B cell (primary cell): Measurements from ENCODE around the gene ATP6V1B1. TPM values are rescaled to one million over a fixed set of nuclear protein-coding genes. Genes with fewer than 3 reads are reported as not detected.

Experiments used
- ATAC-seq: fragments of 200-7000 bp; cut with Tn5 transposase; one replicate; pipeline ENCODE4 v1.10.0; 2021; ENCODE audit warnings: low read depth, mild to moderate bottlenecking, moderate number of reproducible peaks, moderate library complexity
- CTCF ChIA-PET: fragments of 350-600 bp; sonication (Branson Sonifier 250); formaldehyde crosslinking; loops from one replicate; lab custom pipeline; 2021; ENCODE audit warnings: antibody characterized with exemption, inconsistent platforms; lab: Charles Lee
- POLR2A ChIA-PET: fragments of 350-600 bp; sonication (Branson Sonifier 250); formaldehyde crosslinking; loops from one replicate; lab custom pipeline; 2021; ENCODE audit warnings: antibody characterized with exemption; lab: Charles Lee
- DNase-seq: peaks from one replicate; pipeline ENCODE4 v3.0.0; 2013
- H2AFZ ChIP-seq: 2 replicates; pipeline ENCODE4 v1.6.1; 2012; ENCODE audit warnings: mild to moderate bottlenecking, low read depth, low read length; ENCODE audit not compliant: insufficient read depth, poor library complexity, severe bottlenecking
- H3K27ac ChIP-seq, 2 donors: 1 replicate in 1 of 2; 2 replicates in 1 of 2; pipeline ENCODE4 v1.5.1; 2012 to 2013; ENCODE audit warnings: low read length in 2 of 2, mild to moderate bottlenecking in 2 of 2, moderate library complexity in 1 of 2
- H3K27me3 ChIP-seq, 4 experiments: fragments of 200-600 bp in 1 of 4; sonication (generic) in 1 of 4; replicated peaks in 1 of 4; 1 replicate in 2 of 4; 2 replicates in 2 of 4; pipeline versions ENCODE4 v1.6.1 to v1.7.0; 2013 to 2016; ENCODE audit warnings: low read length in 3 of 4, mild to moderate bottlenecking in 2 of 4, mixed read lengths in 1 of 4, moderate library complexity in 1 of 4; ENCODE audit not compliant: insufficient read depth in 4 of 4, control insufficient read depth in 3 of 4; ENCODE audit errors: control extremely low read depth in 1 of 4
- H3K36me3 ChIP-seq, 2 experiments: replicated peaks in 1 of 2; 1 replicate in 1 of 2; 2 replicates in 1 of 2; pipeline versions ENCODE4 v1.6.1 to v1.7.1; 2013; ENCODE audit warnings: low read length in 1 of 2; ENCODE audit not compliant: insufficient read depth in 2 of 2, control insufficient read depth in 1 of 2; ENCODE audit errors: control extremely low read depth in 1 of 2, extremely low read depth in 1 of 2
- H3K4me1 ChIP-seq, 2 donors: fragments of 200-600 bp in 1 of 2; sonication (generic) in 1 of 2; 1 replicate in 1 of 2; 2 replicates in 1 of 2; pipeline versions ENCODE4 v1.5.1 to v1.6.1; 2013 to 2017; ENCODE audit warnings: low read length in 2 of 2; ENCODE audit not compliant: control insufficient read depth in 2 of 2, insufficient read depth in 2 of 2
- H3K4me2 ChIP-seq: replicated peaks from 2 replicates; pipeline ENCODE3; 2012; ENCODE audit warnings: mild to moderate bottlenecking, low read depth, low read length; ENCODE audit not compliant: poor library complexity, severe bottlenecking
- H3K4me3 ChIP-seq, 5 experiments: fragments of 200-600 bp in 1 of 5; sonication (generic) in 1 of 5; 1 replicate in 3 of 5; 2 replicates in 2 of 5; pipeline versions ENCODE4 v1.5.1 to v1.7.0; 2011 to 2016; ENCODE audit warnings: low read length in 4 of 5, mild to moderate bottlenecking in 4 of 5, low read depth in 2 of 5, control low read depth in 1 of 5, moderate library complexity in 1 of 5; ENCODE audit not compliant: insufficient read depth in 1 of 5; ENCODE audit errors: control extremely low read depth in 1 of 5, extremely low read depth in 1 of 5
- H3K79me2 ChIP-seq: fragments of 200-600 bp; sonication (generic); one replicate; pipeline ENCODE4 v1.6.0; 2016; ENCODE audit warnings: low read length; ENCODE audit not compliant: control insufficient read depth, insufficient read depth
- H3K9ac ChIP-seq: fragments of 200-600 bp; sonication (generic); 2 replicates; pipeline ENCODE4 v1.6.1; 2017; ENCODE audit warnings: mild to moderate bottlenecking, low read length, moderate library complexity
- H3K9me3 ChIP-seq, 3 donors: one replicate each; pipeline versions ENCODE4 v1.6.1 to v1.7.1; 2013; ENCODE audit warnings: low read length in 2 of 3; ENCODE audit not compliant: control insufficient read depth in 2 of 3, insufficient read depth in 1 of 3; ENCODE audit errors: control extremely low read depth in 1 of 3
- H4K20me1 ChIP-seq: 2 replicates; pipeline ENCODE4 v1.6.0; 2012; ENCODE audit warnings: mild to moderate bottlenecking, low read length; ENCODE audit not compliant: insufficient read depth, control insufficient read depth, poor library complexity, severe bottlenecking
- H3K27ac Mint-ChIP-seq: one replicate; pipeline ENCODE4 v1.8.0; 2021; ENCODE audit warnings: mixed read lengths
- H3K27me3 Mint-ChIP-seq: one replicate; pipeline ENCODE4 v1.8.0; 2021; ENCODE audit warnings: mixed read lengths
- H3K4me1 Mint-ChIP-seq: one replicate; pipeline ENCODE4 v1.8.0; 2021; ENCODE audit warnings: mixed read lengths
- H3K4me3 Mint-ChIP-seq: one replicate; pipeline ENCODE4 v1.8.0; 2021; ENCODE audit warnings: mixed read lengths
- H3K9me3 Mint-ChIP-seq: one replicate; pipeline ENCODE4 v1.8.0; 2022; ENCODE audit warnings: mixed read lengths; ENCODE audit not compliant: insufficient read depth
- CTCF ChIP-seq: fragments of 200-600 bp; IDR thresholded peaks from one replicate; pipeline ENCODE4 v1.8.0; 2022; ENCODE audit warnings: antibody characterized with exemption, mild to moderate bottlenecking
- EZH2 ChIP-seq: IDR thresholded peaks from 2 replicates; pipeline ENCODE4 v1.6.1; 2012; ENCODE audit warnings: borderline replicate concordance, low read depth, mild to moderate bottlenecking, moderate library complexity, low read length; ENCODE audit not compliant: insufficient read depth, poor library complexity, severe bottlenecking
- WGBS: methylation state at CpG from one replicate; pipeline ENCODE4 v1.1.5; 2013; ENCODE audit warnings: missing lambda C conversion rate; ENCODE audit not compliant: insufficient coverage; 5-methylcytosine and 5-hydroxymethylcytosine counted together
- intact Hi-C: fragments of 100-400 bp; cut with micrococcal nuclease; formaldehyde crosslinking; loops from one replicate; pipeline ENCODE4 v1.10.0; 2022
- polyA plus RNA-seq: library from polyadenylated mRNA; depleted of rRNA; stranded (reverse); fragments of >200 nt; gene quantifications from 2 replicates; pipeline ENCODE4 v1.2.3, GENCODE V29; 2012
- total RNA-seq, 2 donors: library from RNA; stranded (reverse); fragments of 120-200 nt in 1 of 2; gene quantifications; 1 replicate in 1 of 2; 2 replicates in 1 of 2; pipeline versions ENCODE4 v1.2.3 to v1.2.4, GENCODE V29; 2013 to 2022

The ATP6V1B1 gene
- total and polyA plus RNA-seq, 2 donors (not counting 1 experiment from before 2014, with no cell fraction given), result not detected

DNA sequence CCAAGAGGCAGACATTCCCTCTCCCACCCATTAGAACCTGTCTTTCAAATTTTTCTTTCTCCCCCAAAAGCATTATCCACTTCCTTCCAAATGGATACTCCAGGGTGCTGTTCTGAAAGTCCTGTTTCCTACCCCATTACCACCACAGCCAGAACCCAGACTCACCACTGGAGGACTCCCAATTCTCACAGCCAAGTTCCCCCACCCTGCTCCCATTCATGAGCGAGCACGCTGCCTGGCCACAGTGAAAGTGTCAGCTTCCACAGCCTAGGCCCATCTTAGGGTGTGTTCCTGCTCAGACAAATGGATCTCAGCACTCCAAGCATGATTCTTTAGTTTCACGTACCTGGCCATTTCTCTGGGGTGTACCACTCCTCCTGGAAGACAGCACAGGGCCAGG lies 38.9 kb downstream of the ATP6V1B1 start:
- no peaks in the 10 kb centered on the region for H3K27me3 ChIP-seq
- H3K79me2 ChIP-seq, result no peaks in the 10 kb centered on the region
- CTCF ChIA-PET, result interaction anchor here (1.4 to 3.8 kb wide), 3 partner anchors 9 to 27 kb away, joined by 4 to 16 read pairs (median 6); no protein-coding TSS in a partner anchor
- no peak overlapping the region for H3K4me2 ChIP-seq
- POLR2A ChIA-PET, result no interaction called here
- ATAC-seq, result no peak
- no peaks in the 10 kb centered on the region for H3K9me3 ChIP-seq
- H3K4me1 ChIP-seq, result peaks cover 16 to 22% of the 10 kb centered on the region in 2 donors
- Mint-ChIP-seq H3K4me1 (peaks cover 22% of the 10 kb centered on the region), H3K9me3 (no peaks in the 10 kb centered on the region), H3K27ac (no peak overlapping the region), H3K4me3 (no peak overlapping the region), H3K27me3 (peaks cover 31% of the 10 kb centered on the region)
- no peaks in the 10 kb centered on the region for H4K20me1 ChIP-seq
- no peak for TF ChIP-seq CTCF
- no peak for TF ChIP-seq EZH2
- H3K27ac ChIP-seq, result no peak overlapping the region
- intact Hi-C loops, result no loop called here
- no peak overlapping the region for H3K9ac ChIP-seq
- no peak overlapping the region for H3K4me3 ChIP-seq
- no peaks in the 10 kb centered on the region for H3K36me3 ChIP-seq
- H2AFZ ChIP-seq, result no peak overlapping the region
- 91% methylated on average over 3 of the region's 3 CpGs for WGBS
- DNase-seq, result no peak

DNA sequence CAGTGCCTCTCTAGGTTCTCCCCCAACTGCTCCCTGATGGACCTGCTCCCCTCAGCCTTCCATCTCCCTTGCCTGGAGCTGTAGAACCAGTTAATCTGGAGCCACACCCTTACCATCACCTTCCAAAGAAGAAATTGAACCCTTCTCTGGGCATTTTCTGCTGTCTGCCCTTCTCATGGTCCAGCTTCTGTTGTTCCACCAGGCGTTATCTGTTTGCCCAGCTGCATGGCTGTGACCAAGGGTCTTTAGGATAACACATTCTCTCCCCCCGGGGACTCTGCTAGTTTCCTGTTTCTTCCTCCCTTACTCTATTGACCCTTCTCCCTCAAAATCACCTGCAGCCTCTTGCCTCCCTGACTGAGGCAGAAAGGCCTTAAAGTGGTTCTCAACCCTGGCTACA lies 39.5 kb downstream of the ATP6V1B1 start:
- DNase-seq (no peak), ATAC-seq (no peak)
- no peaks in the 10 kb centered on the region for H3K79me2 ChIP-seq
- CTCF ChIA-PET, result interaction anchor here (1.4 to 3.8 kb wide), 3 partner anchors 10 to 27 kb away, joined by 4 to 16 read pairs (median 6); no protein-coding TSS in a partner anchor
- no peaks in the 10 kb centered on the region for H3K27me3 ChIP-seq
- peaks cover 27% of the 10 kb centered on the region for H3K27me3 Mint-ChIP-seq
- H3K27ac ChIP-seq, result no peak overlapping the region
- no peak overlapping the region for H2AFZ ChIP-seq
- no peaks in the 10 kb centered on the region for H3K9me3 ChIP-seq
- H3K27ac Mint-ChIP-seq, result no peak overlapping the region
- no peak overlapping the region for H3K4me2 ChIP-seq
- H3K4me1 Mint-ChIP-seq, result peaks cover 22% of the 10 kb centered on the region
- TF ChIP-seq EZH2, result no peak
- TF ChIP-seq CTCF, result no peak
- no peaks in the 10 kb centered on the region for H3K36me3 ChIP-seq
- no peaks in the 10 kb centered on the region for H3K9me3 Mint-ChIP-seq
- 94% methylated on average over 2 of the region's 2 CpGs for WGBS
- H3K9ac ChIP-seq, result no peak overlapping the region
- POLR2A ChIA-PET, result no interaction called here
- no peaks in the 10 kb centered on the region for H4K20me1 ChIP-seq
- H3K4me3 ChIP-seq, result no peak overlapping the region
- intact Hi-C loops, result loop anchor here (5.0 kb wide), 3 partner anchors 92 to 357 kb away; partner anchors contain the start of genes NAGK, PAIP2B and ZNF638
- H3K4me3 Mint-ChIP-seq, result no peak overlapping the region
- H3K4me1 ChIP-seq, result peaks cover 16 to 22% of the 10 kb centered on the region in 2 donors
